ENCODE data around the gene CDK13. TPM values are rescaled to one million over a fixed set of nuclear protein-coding genes. Genes with fewer than 3 reads are reported as not detected.

Gene CDK13
- total RNA-seq, 1 experiment from 2014 or later: 39.2 TPM

DNA sequence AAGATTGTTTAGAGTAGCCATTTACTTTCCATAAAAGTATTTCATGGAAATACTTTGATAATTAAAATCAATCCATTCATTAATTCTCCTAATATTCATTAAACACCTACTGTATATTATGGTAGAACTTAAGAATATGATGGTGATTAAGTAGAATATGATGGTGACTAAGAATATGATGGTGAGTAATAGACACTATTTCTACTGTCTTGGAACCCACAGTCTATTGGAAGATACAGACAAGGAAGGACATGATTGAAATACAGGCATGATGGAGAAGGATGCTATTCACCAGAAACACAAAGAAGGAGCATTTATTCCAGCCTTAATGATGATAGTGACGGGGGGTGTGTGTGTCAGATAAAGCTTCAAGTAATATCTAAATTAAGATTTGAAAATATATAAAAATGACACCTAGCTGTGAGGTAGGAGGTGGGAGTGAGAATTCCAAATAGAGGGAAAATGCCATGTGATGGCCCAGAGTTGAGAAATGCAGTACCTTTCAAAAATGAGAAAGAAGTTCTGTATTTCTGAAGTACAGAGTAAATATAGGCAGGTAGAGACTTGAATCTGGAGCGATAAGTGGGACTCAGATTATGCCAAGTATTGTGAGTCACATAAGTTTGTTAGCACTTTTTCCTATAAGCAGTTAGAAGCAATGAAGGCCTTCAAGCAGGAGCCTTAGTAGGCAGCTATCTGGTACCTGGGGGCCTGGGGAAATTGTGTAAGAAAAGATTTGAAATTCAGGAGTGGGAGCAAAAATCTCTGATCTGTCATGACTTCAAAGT is 12.5 kb upstream of the CDK13 start (continued):
- TF ChIP-seq GABPB1 (CRISPR knock-in tag; IDR thresholded peaks at IDR 0.05) (no peak), MAX (CRISPR knock-in tag; IDR thresholded peaks at IDR 0.05) (no peak), JUN (CRISPR knock-in tag; IDR thresholded peaks at IDR 0.05) (no peak), RORB (CRISPR knock-in tag; IDR thresholded peaks at IDR 0.05) (no peak), ATF3 (CRISPR knock-in tag; conservative IDR thresholded peaks at IDR 0.05) (no peak), PRRX2 (CRISPR knock-in tag; IDR thresholded peaks at IDR 0.05) (no peak), CREM (CRISPR knock-in tag; IDR thresholded peaks at IDR 0.05) (no peak), ZBTB43 (CRISPR knock-in tag; IDR thresholded peaks at IDR 0.05) (no peak), ZBTB21 (CRISPR knock-in tag; IDR thresholded peaks at IDR 0.05; ENCODE audit: borderline replicate concordance) (no peak)
- TF ChIP-seq, protein P1, sequence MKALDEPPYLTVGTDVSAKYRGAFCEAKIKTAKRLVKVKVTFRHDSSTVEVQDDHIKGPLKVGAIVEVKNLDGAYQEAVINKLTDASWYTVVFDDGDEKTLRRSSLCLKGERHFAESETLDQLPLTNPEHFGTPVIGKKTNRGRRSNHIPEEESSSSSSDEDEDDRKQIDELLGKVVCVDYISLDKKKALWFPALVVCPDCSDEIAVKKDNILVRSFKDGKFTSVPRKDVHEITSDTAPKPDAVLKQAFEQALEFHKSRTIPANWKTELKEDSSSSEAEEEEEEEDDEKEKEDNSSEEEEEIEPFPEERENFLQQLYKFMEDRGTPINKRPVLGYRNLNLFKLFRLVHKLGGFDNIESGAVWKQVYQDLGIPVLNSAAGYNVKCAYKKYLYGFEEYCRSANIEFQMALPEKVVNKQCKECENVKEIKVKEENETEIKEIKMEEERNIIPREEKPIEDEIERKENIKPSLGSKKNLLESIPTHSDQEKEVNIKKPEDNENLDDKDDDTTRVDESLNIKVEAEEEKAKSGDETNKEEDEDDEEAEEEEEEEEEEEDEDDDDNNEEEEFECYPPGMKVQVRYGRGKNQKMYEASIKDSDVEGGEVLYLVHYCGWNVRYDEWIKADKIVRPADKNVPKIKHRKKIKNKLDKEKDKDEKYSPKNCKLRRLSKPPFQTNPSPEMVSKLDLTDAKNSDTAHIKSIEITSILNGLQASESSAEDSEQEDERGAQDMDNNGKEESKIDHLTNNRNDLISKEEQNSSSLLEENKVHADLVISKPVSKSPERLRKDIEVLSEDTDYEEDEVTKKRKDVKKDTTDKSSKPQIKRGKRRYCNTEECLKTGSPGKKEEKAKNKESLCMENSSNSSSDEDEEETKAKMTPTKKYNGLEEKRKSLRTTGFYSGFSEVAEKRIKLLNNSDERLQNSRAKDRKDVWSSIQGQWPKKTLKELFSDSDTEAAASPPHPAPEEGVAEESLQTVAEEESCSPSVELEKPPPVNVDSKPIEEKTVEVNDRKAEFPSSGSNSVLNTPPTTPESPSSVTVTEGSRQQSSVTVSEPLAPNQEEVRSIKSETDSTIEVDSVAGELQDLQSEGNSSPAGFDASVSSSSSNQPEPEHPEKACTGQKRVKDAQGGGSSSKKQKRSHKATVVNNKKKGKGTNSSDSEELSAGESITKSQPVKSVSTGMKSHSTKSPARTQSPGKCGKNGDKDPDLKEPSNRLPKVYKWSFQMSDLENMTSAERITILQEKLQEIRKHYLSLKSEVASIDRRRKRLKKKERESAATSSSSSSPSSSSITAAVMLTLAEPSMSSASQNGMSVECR (CRISPR knock-in tag; IDR thresholded peaks at IDR 0.05; ENCODE audit: borderline replicate concordance): no peak
- TF ChIP-seq, protein P2, sequence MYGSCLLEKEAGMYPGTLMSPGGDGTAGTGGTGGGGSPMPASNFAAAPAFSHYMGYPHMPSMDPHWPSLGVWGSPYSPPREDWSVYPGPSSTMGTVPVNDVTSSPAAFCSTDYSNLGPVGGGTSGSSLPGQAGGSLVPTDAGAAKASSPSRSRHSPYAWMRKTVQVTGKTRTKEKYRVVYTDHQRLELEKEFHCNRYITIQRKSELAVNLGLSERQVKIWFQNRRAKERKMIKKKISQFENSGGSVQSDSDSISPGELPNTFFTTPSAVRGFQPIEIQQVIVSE (CRISPR knock-in tag; IDR thresholded peaks at IDR 0.05; ENCODE audit: borderline replicate concordance): no peak
- TF ChIP-seq, protein P3, sequence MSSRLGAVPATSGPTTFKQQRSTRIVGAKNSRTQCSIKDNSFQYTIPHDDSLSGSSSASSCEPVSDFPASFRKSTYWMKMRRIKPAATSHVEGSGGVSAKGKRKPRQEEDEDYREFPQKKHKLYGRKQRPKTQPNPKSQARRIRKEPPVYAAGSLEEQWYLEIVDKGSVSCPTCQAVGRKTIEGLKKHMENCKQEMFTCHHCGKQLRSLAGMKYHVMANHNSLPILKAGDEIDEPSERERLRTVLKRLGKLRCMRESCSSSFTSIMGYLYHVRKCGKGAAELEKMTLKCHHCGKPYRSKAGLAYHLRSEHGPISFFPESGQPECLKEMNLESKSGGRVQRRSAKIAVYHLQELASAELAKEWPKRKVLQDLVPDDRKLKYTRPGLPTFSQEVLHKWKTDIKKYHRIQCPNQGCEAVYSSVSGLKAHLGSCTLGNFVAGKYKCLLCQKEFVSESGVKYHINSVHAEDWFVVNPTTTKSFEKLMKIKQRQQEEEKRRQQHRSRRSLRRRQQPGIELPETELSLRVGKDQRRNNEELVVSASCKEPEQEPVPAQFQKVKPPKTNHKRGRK (CRISPR knock-in tag; IDR thresholded peaks at IDR 0.05; ENCODE audit: borderline replicate concordance): no peak

DNA sequence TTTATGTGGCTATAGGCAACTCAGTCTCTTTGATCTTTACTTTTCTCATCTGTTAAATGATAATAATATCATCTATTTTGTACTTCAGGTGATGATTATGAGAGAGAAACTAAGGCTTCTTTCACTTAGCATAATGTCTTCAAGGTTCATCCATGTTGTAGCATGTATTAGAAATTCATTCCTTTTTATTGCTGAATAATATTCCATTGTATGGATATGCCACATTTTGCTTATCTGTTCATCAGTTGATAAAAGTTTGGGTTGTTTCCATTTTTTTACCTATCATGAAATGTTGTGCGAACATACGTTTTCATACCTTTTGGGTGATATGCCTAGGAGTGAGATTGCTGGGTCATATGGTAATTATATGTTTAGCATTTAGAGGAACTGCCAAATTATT is 7.2 kb upstream of the CDK13 start:
- H3K9me3 Mint-ChIP-seq: peaks cover 13% of the 10 kb centered on the region
- H3K36me3 Mint-ChIP-seq: no peaks in the 10 kb centered on the region
- ChIA-PET CTCF (no interaction called here), POLR2A (no interaction called here)
- TF ChIP-seq HMGA2 (CRISPR knock-in tag; IDR thresholded peaks at IDR 0.05) (no peak), NFATC4 (CRISPR knock-in tag; IDR thresholded peaks at IDR 0.05) (no peak), ZNF138 (CRISPR knock-in tag; conservative IDR thresholded peaks at IDR 0.05) (no peak), SP1 (CRISPR knock-in tag; conservative IDR thresholded peaks at IDR 0.05) (no peak), ATF3 (CRISPR knock-in tag; conservative IDR thresholded peaks at IDR 0.05) (no peak), ZNF232 (CRISPR knock-in tag; IDR thresholded peaks at IDR 0.05) (no peak), PRRX2 (CRISPR knock-in tag; IDR thresholded peaks at IDR 0.05) (no peak), ZNF423 (CRISPR knock-in tag; IDR thresholded peaks at IDR 0.05) (no peak), IRF2 (CRISPR knock-in tag; IDR thresholded peaks at IDR 0.05; ENCODE audit: borderline replicate concordance, low read depth) (no peak), ZNF219 (CRISPR knock-in tag; IDR thresholded peaks at IDR 0.05; ENCODE audit: borderline replicate concordance) (no peak), NFE2L1 (CRISPR knock-in tag; IDR thresholded peaks at IDR 0.05) (no peak), SMAD4 (CRISPR knock-in tag; IDR thresholded peaks at IDR 0.05) (no peak), ZBTB21 (CRISPR knock-in tag; IDR thresholded peaks at IDR 0.05; ENCODE audit: borderline replicate concordance) (no peak), ZNF317 (CRISPR knock-in tag; IDR thresholded peaks at IDR 0.05; ENCODE audit: borderline replicate concordance, low read depth) (no peak), NR2C2 (CRISPR knock-in tag; IDR thresholded peaks at IDR 0.05) (no peak), RELA (CRISPR knock-in tag; IDR thresholded peaks at IDR 0.05; ENCODE audit: borderline replicate concordance) (no peak)
- TF ChIP-seq, protein P4, sequence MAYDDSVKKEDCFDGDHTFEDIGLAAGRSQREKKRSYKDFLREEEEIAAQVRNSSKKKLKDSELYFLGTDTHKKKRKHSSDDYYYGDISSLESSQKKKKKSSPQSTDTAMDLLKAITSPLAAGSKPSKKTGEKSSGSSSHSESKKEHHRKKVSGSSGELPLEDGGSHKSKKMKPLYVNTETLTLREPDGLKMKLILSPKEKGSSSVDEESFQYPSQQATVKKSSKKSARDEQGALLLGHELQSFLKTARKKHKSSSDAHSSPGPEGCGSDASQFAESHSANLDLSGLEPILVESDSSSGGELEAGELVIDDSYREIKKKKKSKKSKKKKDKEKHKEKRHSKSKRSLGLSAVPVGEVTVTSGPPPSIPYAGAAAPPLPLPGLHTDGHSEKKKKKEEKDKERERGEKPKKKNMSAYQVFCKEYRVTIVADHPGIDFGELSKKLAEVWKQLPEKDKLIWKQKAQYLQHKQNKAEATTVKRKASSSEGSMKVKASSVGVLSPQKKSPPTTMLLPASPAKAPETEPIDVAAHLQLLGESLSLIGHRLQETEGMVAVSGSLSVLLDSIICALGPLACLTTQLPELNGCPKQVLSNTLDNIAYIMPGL (CRISPR knock-in tag; IDR thresholded peaks at IDR 0.05): no peak
- DNase-seq (ENCODE audit: low spot score): no peak
- H3K4me1 Mint-ChIP-seq: no peaks in the 10 kb centered on the region
- H3K27me3 Mint-ChIP-seq (ENCODE audit: low read depth): no peaks in the 10 kb centered on the region
- ATAC-seq: no peak
- H3K27ac Mint-ChIP-seq: no peak overlapping the region
- H3K4me3 Mint-ChIP-seq: no peak overlapping the region

Data from WTC11 (cell line).